Measurements from ENCODE around the gene CEP43. TPM values are rescaled to one million over a fixed set of nuclear protein-coding genes. Genes with fewer than 3 reads are reported as not detected.

The CEP43 gene
- total RNA-seq, 1 donor from 2014 or later = 10.7 TPM

- intact Hi-C loops (cut with DNase I) = no loop called here
- Histone ChIP-seq H3K36me3 (peaks cover 10% of the 10 kb centered on the region), H3K4me3 (no peak overlapping the region), H3K27me3 (no peaks in the 10 kb centered on the region), H3K27ac (no peak overlapping the region), H3K9me3 (no peaks in the 10 kb centered on the region), H3K4me1 (peaks cover 3% of the 10 kb centered on the region)
- DNase-seq (no peak), ATAC-seq (no peak)
- TF ChIP-seq, protein P1, sequence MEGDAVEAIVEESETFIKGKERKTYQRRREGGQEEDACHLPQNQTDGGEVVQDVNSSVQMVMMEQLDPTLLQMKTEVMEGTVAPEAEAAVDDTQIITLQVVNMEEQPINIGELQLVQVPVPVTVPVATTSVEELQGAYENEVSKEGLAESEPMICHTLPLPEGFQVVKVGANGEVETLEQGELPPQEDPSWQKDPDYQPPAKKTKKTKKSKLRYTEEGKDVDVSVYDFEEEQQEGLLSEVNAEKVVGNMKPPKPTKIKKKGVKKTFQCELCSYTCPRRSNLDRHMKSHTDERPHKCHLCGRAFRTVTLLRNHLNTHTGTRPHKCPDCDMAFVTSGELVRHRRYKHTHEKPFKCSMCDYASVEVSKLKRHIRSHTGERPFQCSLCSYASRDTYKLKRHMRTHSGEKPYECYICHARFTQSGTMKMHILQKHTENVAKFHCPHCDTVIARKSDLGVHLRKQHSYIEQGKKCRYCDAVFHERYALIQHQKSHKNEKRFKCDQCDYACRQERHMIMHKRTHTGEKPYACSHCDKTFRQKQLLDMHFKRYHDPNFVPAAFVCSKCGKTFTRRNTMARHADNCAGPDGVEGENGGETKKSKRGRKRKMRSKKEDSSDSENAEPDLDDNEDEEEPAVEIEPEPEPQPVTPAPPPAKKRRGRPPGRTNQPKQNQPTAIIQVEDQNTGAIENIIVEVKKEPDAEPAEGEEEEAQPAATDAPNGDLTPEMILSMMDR (IDR thresholded peaks at IDR 0.05) = no peak
Observed at GRCh38 chr6:166952121-166952520, 47.1 kb upstream of the CEP43 start.

DNA sequence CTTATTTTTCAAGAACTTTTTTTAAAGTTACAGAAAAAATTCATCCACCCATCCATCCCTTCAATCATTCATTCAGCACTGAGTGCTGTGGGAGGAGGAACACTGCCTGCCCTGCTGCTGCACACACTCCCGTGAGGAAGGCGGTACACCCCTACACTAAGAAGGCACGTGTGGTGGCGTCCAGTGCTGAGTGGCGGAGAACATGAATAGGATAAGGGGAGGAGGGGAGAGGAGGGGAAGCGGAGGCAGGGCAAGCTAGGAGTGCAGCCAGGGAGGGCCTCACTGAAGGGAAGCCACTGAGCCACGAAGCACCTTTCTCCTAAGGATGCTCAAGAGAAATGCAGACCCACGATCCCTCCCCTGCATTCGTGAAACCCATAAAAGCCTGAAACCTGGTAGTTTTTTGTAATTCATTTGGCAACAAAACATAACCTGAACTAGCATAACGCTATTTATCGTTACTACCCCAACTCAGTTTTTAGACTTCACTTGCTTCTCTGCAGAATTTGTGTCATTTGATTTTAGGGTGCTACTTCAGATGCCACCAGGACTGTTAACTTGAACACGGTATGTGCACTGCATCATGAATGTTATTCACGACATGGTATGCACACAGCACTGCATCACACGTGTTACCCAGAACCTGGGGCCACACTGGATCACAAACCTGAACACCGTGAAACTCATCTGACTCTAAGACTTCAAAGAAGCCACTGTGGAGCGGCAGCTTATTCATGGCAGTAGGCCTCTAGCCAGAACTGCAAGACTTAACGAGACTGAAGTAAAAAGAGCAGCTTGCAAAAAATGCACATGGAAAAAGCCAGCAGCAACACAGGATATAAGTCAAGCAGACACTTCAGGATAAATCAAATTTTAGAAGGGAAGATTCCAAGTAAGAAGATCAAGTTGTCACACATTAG is 46.4 kb upstream of the CEP43 start:
- no peak for ATAC-seq
- H3K36me3 ChIP-seq = peaks cover 4% of the 10 kb centered on the region
- intact Hi-C loops (cut with DNase I) = no loop called here
- no peak overlapping the region for H3K4me3 ChIP-seq
- H3K27me3 ChIP-seq = no peaks in the 10 kb centered on the region
- no peak for DNase-seq
- H3K27ac ChIP-seq = no peak overlapping the region
- peaks cover 9% of the 10 kb centered on the region for H3K4me1 ChIP-seq
- TF ChIP-seq, protein P1 (IDR thresholded peaks at IDR 0.05) = no peak
- H3K9me3 ChIP-seq = no peaks in the 10 kb centered on the region

DNA sequence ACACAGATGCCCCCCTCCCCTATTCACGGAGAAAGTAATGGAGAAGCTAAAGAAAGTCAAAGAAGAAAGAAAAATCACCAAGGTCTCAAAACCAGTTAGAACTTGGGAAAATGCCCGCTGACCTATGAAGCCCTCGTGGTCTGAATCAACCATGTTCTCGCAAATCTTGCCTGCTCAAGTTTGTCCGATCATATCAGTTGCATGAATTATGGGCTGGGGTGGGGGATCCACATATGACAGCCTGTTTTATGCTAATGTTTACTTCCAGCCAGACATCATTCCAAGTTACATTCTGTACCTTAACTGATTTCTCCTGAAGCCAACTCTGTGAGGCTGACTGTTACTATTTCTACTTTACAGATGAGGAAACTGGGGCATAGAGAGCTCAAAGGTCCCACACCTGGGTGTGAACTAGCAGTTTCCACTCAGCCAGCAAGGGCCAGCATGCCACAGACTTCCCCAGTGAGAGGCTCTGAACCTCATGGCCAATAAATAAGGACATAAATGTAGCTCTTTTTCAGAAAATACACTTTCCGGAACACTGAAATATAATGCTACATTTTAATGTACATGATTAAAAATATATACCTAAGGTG is 45.0 kb upstream of the CEP43 start:
- Histone ChIP-seq H3K27ac (no peak overlapping the region), H3K9me3 (no peaks in the 10 kb centered on the region), H3K4me3 (no peak overlapping the region), H3K4me1 (peaks cover 19% of the 10 kb centered on the region), H3K27me3 (no peaks in the 10 kb centered on the region), H3K36me3 (no peaks in the 10 kb centered on the region)
- DNase-seq = no peak
- ATAC-seq = no peak
- intact Hi-C loops (cut with DNase I) = no loop called here
- TF ChIP-seq, protein P1 (IDR thresholded peaks at IDR 0.05) = no peak

DNA sequence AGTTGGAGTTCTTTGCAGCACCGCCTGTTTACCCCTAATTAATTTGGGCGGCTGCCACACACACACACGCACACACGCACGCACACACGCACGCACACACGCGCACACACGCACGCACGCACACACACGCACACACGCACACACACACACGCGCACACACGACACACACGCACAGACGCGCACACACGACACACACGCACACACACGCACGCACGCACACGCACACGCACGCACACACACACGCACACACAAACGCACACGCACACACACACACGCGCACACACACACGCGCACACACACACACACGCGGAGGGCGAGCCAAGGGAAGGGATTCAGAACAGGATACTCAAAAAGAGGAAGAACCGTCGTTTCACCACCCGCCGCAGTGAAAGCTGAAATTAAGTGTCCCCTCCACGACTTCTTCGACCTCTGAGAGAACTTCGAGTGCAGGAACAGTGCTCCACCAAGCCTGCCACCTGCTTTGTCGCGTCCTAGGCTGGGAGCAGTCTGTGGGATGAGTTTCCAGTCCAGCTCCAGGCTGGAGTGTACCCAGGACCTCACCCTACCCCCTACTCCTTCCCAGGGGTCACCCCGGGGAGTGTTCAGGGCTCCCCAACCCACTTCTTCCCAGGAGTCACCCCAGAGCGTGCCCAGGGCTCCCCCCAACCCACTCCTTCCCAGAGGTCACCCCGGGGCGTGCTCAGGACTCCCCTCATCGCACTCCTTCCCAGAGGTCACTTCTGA is 43.9 kb upstream of the CEP43 start:
- peak overlapping the region; percentile 71 for H3K27ac ChIP-seq
- intact Hi-C loops (cut with DNase I) = no loop called here
- no peaks in the 10 kb centered on the region for H3K9me3 ChIP-seq
- H3K36me3 ChIP-seq = no peaks in the 10 kb centered on the region
- H3K4me1 ChIP-seq = peaks cover 23% of the 10 kb centered on the region
- TF ChIP-seq, protein P1 (IDR thresholded peaks at IDR 0.05) = no peak
- H3K27me3 ChIP-seq = no peaks in the 10 kb centered on the region
- ATAC-seq = peak; percentile 0
- peak; percentile 75 for DNase-seq
- H3K4me3 ChIP-seq = peak overlapping the region; percentile 94

- Histone ChIP-seq H3K27ac (peak overlapping the region; percentile 71), H3K36me3 (no peaks in the 10 kb centered on the region), H3K9me3 (no peaks in the 10 kb centered on the region), H3K4me3 (peak overlapping the region; percentile 94), H3K4me1 (peaks cover 23% of the 10 kb centered on the region), H3K27me3 (no peaks in the 10 kb centered on the region)
- DNase-seq (no peak), ATAC-seq (peak; percentile 47)
- intact Hi-C loops (cut with DNase I) = no loop called here
- TF ChIP-seq, protein P1 (IDR thresholded peaks at IDR 0.05) = no peak
Observed at GRCh38 chr6:166955865-166956443, 43.2 kb upstream of the CEP43 start.
